Measurements from ENCODE around the gene RNF135.
A peak's percentile ranks its signal among the peaks of the same experiment; 100 is the strongest.
"Not testable (repeated sequence)": the region's sequence is repeated elsewhere in the genome, so short reads cannot be mapped to it uniquely, and the experiment has no call there.

The RNF135 gene

DNA sequence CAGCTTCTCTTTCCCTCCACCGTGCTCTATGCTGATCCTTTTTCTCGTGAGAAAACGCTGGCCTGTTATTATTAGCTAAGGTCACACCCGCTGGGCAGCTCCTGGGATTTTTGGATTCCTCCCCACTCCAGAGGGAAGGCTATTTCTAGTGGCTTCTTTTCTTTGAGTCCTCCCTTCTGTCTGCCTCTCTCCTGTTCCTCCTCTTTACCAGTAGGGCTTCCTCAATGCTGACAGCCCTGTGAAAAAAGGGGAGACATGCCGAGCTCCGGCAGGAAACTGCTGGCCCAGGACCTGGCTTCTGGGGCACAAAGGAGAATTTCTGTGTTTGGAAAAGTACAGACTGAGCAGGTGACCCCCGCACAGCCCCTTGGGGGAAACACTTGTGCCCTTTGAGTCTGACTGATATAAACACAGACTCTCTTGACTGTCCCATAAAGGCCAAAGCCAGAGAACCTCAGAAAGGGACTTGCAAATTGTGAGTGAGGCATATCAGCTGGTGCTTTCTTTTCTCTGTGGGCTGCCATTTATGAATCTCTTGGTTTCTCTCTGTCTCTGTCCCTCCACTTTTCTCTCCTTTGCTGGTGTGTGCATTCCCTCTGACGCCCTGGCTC lies 14.0 kb upstream of the RNF135 start:
- TF ChIP-seq, protein P1, sequence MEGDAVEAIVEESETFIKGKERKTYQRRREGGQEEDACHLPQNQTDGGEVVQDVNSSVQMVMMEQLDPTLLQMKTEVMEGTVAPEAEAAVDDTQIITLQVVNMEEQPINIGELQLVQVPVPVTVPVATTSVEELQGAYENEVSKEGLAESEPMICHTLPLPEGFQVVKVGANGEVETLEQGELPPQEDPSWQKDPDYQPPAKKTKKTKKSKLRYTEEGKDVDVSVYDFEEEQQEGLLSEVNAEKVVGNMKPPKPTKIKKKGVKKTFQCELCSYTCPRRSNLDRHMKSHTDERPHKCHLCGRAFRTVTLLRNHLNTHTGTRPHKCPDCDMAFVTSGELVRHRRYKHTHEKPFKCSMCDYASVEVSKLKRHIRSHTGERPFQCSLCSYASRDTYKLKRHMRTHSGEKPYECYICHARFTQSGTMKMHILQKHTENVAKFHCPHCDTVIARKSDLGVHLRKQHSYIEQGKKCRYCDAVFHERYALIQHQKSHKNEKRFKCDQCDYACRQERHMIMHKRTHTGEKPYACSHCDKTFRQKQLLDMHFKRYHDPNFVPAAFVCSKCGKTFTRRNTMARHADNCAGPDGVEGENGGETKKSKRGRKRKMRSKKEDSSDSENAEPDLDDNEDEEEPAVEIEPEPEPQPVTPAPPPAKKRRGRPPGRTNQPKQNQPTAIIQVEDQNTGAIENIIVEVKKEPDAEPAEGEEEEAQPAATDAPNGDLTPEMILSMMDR (IDR thresholded peaks at IDR 0.05; ENCODE audit: control insufficient read depth, insufficient read depth, low read depth, low read length, missing control alignments) = peak; percentile 6
- no peak for DNase-seq (ENCODE audit: low read depth)
- H3K4me3 ChIP-seq (ENCODE audit: control insufficient read depth, low read depth, low read length) = no peak overlapping the region

DNA sequence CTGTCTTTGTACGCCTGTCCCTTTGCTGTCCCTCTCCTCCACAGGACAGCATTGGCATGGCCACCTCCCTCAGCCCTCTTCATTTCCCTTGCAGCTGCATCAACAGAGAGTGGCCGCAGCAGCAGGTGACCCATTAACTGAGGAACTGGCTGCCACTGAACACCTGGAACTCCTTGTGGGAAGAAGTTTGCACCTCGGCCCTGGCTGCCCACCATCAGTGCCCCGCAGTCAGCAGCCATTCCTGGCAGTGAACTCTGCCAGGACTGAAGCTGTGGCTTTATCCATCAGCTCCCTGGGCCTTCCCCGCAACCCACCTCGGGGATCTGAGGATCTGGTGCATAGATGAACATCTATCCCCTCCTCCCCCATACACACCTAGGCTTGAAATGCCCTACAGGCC lies 13.1 kb upstream of the RNF135 start:
- DNase-seq (ENCODE audit: low read depth) = no peak
- no peak overlapping the region for H3K4me3 ChIP-seq (ENCODE audit: control insufficient read depth, low read depth, low read length)
- TF ChIP-seq, protein P1 (IDR thresholded peaks at IDR 0.05; ENCODE audit: control insufficient read depth, insufficient read depth, low read depth, low read length, missing control alignments) = no peak

DNA sequence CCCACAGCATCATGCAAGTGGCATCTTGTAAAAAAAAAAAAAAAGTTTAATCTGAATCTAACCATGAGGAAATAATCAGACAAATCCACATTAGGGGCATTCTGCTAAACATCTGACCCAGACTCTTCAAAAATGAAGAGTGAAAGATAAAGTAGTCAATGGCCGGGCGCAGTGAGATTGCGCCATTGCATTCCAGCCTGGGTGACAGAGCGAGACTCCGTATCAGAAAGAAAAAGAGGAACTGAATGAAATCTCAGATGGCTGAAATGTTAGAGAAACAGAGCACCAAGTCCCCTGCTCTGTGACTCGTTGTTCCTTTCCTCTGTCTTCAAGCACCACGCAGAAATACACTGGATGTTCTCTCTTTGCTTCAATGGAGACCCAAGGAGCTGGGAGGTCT lies 12.7 kb upstream of the RNF135 start:
- H3K4me3 ChIP-seq (ENCODE audit: control insufficient read depth, low read depth, low read length) = no peak overlapping the region
- DNase-seq (ENCODE audit: low read depth) = no peak
- TF ChIP-seq, protein P1 (IDR thresholded peaks at IDR 0.05; ENCODE audit: control insufficient read depth, insufficient read depth, low read depth, low read length, missing control alignments) = no peak

DNA sequence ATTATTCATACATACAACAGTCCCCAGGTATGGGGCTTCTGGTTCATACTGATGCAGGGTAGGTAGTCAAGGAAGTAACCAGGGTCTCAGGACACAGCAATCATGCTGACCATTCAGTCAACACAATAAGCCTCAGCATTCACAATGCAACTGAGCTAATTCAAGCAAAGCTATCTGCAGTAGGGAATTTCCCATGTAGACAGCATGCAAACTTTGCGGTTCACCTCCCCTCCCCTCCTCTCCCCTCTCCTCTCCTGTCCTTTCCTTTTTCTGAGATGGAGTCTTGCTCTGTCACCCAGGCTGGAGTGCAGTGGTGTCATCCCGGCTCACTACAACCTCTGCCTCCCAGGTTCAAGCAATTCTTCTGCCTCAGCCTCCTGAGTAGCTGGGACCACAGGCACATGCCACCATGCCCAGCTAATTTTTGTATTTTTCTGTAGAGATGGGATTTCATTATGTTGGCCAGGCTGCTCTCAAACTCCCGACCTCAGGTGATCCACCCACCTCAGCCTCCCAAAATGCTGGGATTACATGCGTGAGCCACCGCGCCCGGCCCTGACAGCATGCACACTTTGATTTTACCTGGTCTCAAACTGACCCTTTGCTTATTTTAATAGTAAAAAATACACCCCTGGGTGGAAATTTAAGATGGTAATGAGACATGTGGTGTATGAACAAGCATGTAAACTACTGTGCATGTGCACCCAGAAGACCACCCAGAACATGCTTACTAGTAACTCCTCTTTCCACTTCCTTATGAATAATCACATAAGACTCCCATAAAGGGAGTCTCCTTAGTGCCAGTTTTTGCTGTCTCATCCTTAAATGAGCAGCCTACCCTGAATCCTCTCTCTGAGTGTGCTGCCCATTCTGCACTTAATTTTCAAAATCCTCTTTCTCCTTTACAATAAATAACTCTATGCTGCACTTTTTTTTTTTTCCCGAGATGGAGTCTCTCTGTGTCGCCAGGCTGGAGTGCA lies 9.3 kb upstream of the RNF135 start:
- DNase-seq (ENCODE audit: low read depth) = no peak
- TF ChIP-seq, protein P1 (IDR thresholded peaks at IDR 0.05; ENCODE audit: control insufficient read depth, insufficient read depth, low read depth, low read length, missing control alignments) = no peak
- no peak overlapping the region for H3K4me3 ChIP-seq (ENCODE audit: control insufficient read depth, low read depth, low read length)

DNA sequence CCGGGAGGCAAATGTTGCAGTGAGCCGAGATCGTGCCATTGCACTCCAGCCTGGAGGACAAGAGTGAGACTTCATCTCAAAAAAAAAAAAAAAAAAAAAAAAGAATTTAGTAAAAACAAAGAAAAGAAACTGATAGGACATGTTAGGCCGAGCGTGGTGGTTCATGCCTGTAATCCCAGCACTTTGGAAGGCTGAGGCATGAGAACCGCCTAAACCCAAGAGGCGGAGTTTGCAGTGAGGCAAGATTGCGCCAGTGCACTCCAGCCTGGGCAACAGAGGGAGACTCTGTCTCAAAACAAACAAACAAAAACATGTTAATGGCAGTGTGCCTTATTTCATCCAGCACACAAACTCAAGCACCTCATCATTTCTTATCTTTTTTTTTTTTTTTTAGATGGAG lies 6.5 kb upstream of the RNF135 start:
- DNase-seq (ENCODE audit: low read depth); H3K4me3 ChIP-seq (ENCODE audit: control insufficient read depth, low read depth, low read length): not testable (repeated sequence)

DNA sequence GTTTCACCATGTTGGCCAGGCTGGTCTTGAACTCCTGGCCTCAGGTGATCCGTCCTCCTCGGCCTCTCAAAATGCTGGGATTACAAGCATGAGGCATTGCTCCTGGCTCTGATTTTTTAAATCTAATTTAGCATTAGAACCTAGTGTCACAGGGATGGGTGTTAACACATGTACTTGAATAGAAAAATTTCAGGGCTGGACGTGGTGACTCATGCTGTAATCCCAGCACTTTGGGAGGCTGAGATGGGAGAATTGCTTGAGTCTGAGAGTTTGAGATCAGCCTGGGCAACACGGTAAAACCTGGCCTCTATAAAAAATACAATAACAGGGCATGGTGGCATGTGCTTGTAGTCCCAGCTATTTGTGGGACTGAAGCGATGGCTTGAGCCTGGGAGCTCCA lies 6.0 kb upstream of the RNF135 start:
- TF ChIP-seq, protein P1 (IDR thresholded peaks at IDR 0.05; ENCODE audit: control insufficient read depth, insufficient read depth, low read depth, low read length, missing control alignments) = no peak
- no peak overlapping the region for H3K4me3 ChIP-seq (ENCODE audit: control insufficient read depth, low read depth, low read length)
- DNase-seq (ENCODE audit: low read depth) = no peak

DNA sequence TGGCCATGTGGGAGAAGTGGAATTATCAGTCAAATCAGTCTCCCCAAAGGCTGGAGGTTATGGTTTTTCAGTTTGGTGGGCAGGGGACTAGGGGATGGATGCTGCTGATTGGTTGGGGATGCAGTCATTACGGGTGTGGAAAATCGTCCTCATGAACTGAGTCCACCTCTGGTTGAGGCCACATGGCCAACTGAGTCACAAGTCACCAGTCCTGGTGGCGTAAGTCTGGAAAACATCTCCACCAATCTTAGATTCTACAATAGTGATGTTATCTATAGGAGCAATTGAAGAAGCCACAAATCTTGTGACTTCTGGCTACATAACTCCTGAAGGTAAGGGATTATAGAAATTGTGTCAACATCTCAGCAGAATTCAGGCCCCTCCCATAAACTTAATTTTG lies 5.2 kb upstream of the RNF135 start:
- H3K4me3 ChIP-seq (ENCODE audit: control insufficient read depth, low read depth, low read length) = no peak overlapping the region
- no peak for DNase-seq (ENCODE audit: low read depth)
- TF ChIP-seq, protein P1 (IDR thresholded peaks at IDR 0.05; ENCODE audit: control insufficient read depth, insufficient read depth, low read depth, low read length, missing control alignments) = no peak

DNA sequence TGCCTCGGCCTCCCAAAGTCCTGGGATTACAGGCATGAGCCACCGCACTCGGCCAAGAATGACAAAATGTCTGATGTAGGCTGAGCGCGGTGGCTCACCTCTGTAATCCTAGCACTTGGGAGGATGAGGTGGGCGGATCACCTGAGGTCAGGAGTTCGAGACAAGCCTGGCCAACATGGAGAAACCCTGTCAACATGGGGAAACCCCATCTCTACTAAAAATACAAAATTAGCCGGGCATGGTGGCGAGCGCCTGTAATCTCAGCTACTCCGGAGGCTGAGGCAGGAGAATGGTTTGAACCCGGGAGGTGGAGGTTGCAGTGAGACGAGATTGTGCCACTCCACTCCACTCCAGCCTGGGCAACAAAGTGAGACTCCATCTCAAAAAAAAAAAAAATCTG lies 2.9 kb upstream of the RNF135 start:
- DNase-seq (ENCODE audit: low read depth) = not testable (repeated sequence)

More for the DNA sequence above, 2.9 kb upstream of the RNF135 start:
- not testable (repeated sequence) for H3K4me3 ChIP-seq (ENCODE audit: control insufficient read depth, low read depth, low read length)
